GM13976 (cell line): ENCODE measurements around the gene CCDC127.

Experiments used
- DNase-seq: peaks from one replicate; pipeline ENCODE4 v3.0.0; 2012; ENCODE audit warnings: low spot score
- in situ Hi-C: fragments of 300-500 bp; cut with MboI; formaldehyde crosslinking; loops from one replicate; pipeline ENCODE4 v1.12.0; 2022; ENCODE audit warnings: low sequenced_read_pairs, mixed read lengths, inconsistent platforms; ENCODE audit not compliant: unreplicated experiment
- TF ChIP-seq, protein P1 (sequence below): IDR thresholded peaks from 2 replicates; pipeline ENCODE4 v1.5.1; 2012; ENCODE audit warnings: borderline replicate concordance, mild to moderate bottlenecking; ENCODE audit not compliant: insufficient read depth; ENCODE audit errors: extremely low read depth, missing control alignments, control extremely low read depth

CCDC127 gene

DNA sequence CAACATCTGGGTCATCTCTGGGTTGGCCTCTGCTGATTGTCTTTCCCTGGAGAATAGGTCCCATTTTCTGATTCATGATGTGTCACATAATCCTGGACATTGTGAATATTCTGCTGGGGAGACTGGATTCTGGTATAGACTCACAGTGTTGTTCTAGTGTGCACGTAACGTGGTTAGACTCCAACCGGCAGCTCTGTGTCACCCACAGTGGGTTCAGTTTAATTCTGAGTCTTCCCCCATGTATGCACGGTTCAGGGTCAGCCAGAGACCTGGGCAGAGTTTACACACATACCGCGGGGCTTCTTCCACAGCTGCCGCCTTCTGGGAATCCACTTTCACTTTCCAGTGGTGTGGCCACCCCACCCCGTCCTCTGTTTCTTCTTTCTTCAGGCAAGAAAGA lies 64.7 kb downstream of the CCDC127 start:
- DNase-seq: no peak
- TF ChIP-seq, protein P1, sequence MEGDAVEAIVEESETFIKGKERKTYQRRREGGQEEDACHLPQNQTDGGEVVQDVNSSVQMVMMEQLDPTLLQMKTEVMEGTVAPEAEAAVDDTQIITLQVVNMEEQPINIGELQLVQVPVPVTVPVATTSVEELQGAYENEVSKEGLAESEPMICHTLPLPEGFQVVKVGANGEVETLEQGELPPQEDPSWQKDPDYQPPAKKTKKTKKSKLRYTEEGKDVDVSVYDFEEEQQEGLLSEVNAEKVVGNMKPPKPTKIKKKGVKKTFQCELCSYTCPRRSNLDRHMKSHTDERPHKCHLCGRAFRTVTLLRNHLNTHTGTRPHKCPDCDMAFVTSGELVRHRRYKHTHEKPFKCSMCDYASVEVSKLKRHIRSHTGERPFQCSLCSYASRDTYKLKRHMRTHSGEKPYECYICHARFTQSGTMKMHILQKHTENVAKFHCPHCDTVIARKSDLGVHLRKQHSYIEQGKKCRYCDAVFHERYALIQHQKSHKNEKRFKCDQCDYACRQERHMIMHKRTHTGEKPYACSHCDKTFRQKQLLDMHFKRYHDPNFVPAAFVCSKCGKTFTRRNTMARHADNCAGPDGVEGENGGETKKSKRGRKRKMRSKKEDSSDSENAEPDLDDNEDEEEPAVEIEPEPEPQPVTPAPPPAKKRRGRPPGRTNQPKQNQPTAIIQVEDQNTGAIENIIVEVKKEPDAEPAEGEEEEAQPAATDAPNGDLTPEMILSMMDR: no peak
- in situ Hi-C loops: no loop called here

DNA sequence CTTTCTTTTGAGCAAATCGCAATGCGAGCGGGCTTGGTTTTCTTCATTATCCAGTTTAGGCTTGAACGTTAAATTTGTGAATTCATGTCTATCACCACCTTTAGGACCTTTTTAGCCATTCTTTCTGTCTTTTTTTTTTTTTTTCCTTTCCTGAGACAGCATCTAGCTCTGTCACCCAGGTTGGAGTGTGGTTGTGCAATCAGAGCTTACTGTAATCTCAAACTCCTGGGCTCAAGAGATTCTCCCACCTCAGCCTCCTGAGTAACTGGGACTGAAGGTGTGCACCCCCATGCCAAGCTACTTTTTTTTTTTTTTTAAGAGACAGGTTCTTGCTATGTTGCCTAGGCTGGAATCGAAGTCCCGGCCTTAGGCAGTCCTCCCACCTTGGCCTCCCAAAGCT lies 65.9 kb downstream of the CCDC127 start:
- in situ Hi-C loops: no loop called here
- DNase-seq: no peak
- TF ChIP-seq, protein P1: no peak

DNA sequence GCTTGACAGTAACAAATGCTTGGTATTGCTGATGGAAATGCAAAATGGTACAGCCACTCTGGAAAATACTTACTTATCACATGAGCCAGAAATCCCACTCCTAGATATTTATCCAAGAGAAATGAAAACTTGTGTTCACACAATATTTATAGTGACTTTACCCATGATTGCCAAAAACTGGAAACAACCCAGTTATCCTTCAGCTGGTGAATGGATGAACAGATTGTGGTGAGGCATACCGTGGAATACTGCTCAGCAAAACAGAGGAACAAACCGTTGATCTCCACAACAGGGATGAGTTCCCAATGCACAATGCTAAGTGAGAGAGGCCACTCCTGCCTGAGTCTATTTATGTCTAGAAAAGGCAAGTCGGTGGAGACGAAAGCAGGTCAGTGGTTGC lies 67.2 kb downstream of the CCDC127 start:
- TF ChIP-seq, protein P1: no peak
- DNase-seq: no peak
- in situ Hi-C loops: no loop called here

DNA sequence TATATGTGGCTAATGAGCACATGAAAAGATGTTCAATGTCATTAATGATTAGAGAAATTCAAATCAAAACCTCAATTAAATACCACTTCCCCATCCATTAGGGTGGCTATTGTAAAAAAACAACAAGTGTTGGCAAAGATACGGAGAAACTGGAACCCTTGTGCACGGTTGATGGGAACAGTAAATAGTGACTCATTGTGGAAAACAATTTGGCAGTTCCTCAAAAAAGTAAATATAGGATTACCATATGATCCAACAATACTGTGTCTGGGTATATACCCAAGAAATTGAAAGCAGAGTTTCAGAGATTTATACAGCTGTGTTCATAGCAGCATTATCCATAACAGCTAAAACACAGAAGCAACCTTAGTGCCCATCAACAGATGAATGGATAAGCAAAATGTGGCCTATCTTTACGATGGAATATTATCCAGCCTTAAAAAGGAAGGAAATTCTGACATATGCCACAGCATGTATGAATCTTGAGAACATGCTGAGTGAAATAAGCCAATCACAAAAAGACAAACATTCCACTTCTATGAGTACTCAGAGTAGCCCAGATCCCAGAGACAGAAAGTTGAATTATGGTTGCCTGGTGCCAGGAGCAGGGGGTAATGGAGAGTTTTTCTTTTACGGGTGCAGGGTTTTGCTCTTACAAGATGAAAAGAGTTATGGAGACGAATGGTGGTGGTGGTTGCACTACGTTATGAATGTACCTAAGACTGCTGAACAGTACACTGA lies 68.0 kb downstream of the CCDC127 start:
- no peak for DNase-seq
- in situ Hi-C loops: no loop called here
- TF ChIP-seq, protein P1: no peak

DNA sequence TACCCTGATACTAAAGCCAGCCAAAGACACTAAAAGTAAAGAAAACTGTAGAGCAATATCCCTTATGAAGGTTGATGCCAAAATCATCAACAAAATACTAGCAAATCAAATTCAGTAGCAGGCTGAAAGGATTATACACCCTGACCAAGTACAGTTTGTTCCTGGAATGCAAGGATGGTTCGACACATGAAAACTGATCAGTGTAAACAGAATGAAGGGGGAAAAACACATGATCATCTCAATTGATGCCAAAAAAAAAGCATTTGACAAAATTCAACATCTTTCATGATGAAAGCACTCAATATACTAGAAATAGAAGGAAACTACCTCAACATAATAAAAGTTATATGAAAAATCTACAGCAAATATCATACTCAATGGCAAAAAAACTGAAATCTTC lies 70.2 kb downstream of the CCDC127 start:
- TF ChIP-seq, protein P1: no peak
- no peak for DNase-seq
- in situ Hi-C loops: no loop called here
